Keratinocyte (primary cell): Measurements from ENCODE around the gene ZNF248. TPM values are rescaled to one million over a fixed set of nuclear protein-coding genes. Genes with fewer than 3 reads are reported as not detected.

Experiments used
- DNase-seq: peaks from one replicate; pipeline ENCODE4 v3.0.0-alpha.2; 2011; ENCODE audit warnings: low read depth, missing footprints, low spot score
- FAIRE-seq: peaks from 2 replicates; lab custom pipeline; 2011; peaks lifted over from hg19 to GRCh38; lab: Jason Lieb, UNC
- H2AFZ ChIP-seq: 2 replicates; pipeline ENCODE4 v1.6.0; 2012; ENCODE audit warnings: low read length, control low read depth, inconsistent platforms; ENCODE audit not compliant: control insufficient read depth
- H3K27ac ChIP-seq: 2 replicates; pipeline ENCODE4 v1.5.1; 2011; ENCODE audit warnings: low read length; ENCODE audit not compliant: control insufficient read depth, insufficient read depth
- H3K27me3 ChIP-seq: 3 replicates; pipeline ENCODE4 v1.6.0; 2011; ENCODE audit warnings: low read length; ENCODE audit not compliant: control insufficient read depth, insufficient read depth; ENCODE audit errors: extremely low read depth
- H3K36me3 ChIP-seq, 2 experiments: 2 replicates in 1 of 2; 3 replicates in 1 of 2; pipeline ENCODE4 v1.5.1; 2011; ENCODE audit warnings: low read length in 2 of 2, mild to moderate bottlenecking in 1 of 2; ENCODE audit not compliant: control insufficient read depth in 2 of 2, insufficient read depth in 2 of 2; ENCODE audit errors: extremely low read depth in 1 of 2
- H3K4me1 ChIP-seq: 3 replicates; pipeline ENCODE4 v1.5.1; 2011; ENCODE audit warnings: low read length; ENCODE audit not compliant: control insufficient read depth, insufficient read depth; ENCODE audit errors: extremely low read depth
- H3K4me2 ChIP-seq: 3 replicates; pipeline ENCODE4 v1.6.0; 2011; ENCODE audit warnings: low read depth, low read length; ENCODE audit not compliant: control insufficient read depth, insufficient read depth; ENCODE audit errors: extremely low read depth
- H3K4me3 ChIP-seq, 3 experiments: fragments of 200-600 bp in 1 of 3; sonication (generic) in 1 of 3; 2 replicates in 2 of 3; 3 replicates in 1 of 3; pipeline ENCODE4 v1.5.1; 2011 to 2016; ENCODE audit warnings: low read length in 3 of 3, mild to moderate bottlenecking in 3 of 3, control low read depth in 2 of 3, inconsistent platforms in 1 of 3, low read depth in 1 of 3, mixed read lengths in 1 of 3, mixed run types in 1 of 3, moderate library complexity in 1 of 3; ENCODE audit not compliant: control insufficient read depth in 2 of 3, insufficient read depth in 2 of 3; ENCODE audit errors: extremely low read depth in 1 of 3
- H3K79me2 ChIP-seq: 2 replicates; pipeline ENCODE4 v1.6.0; 2012; ENCODE audit warnings: low read length; ENCODE audit not compliant: control insufficient read depth, insufficient read depth
- H3K9ac ChIP-seq: 3 replicates; pipeline ENCODE4 v1.6.0; 2011; ENCODE audit warnings: low read length; ENCODE audit not compliant: control insufficient read depth, insufficient read depth; ENCODE audit errors: extremely low read depth
- H3K9me1 ChIP-seq: 3 replicates; pipeline ENCODE4 v1.6.0; 2011; ENCODE audit warnings: low read length; ENCODE audit not compliant: control insufficient read depth, insufficient read depth; ENCODE audit errors: extremely low read depth
- H3K9me3 ChIP-seq: 2 replicates; pipeline ENCODE4 v1.5.1; 2012; ENCODE audit warnings: low read depth, low read length; ENCODE audit not compliant: control insufficient read depth
- H4K20me1 ChIP-seq: 3 replicates; pipeline ENCODE4 v1.6.0; 2011; ENCODE audit warnings: low read length; ENCODE audit not compliant: control insufficient read depth, insufficient read depth; ENCODE audit errors: extremely low read depth
- EZH2 ChIP-seq: IDR thresholded peaks from one replicate; pipeline ENCODE4 v1.6.1; 2012; ENCODE audit warnings: inconsistent platforms, mild to moderate bottlenecking, low read length, moderate library complexity
- dilution Hi-C: fragments of 300-500 bp; cut with MboI; formaldehyde crosslinking; loops from one replicate; pipeline ENCODE4 v1.7.0; 2020; ENCODE audit warnings: low sequenced_read_pairs; ENCODE audit not compliant: extremely low pct_ligation_motif_present
- polyA plus RNA-seq, 5 experiments: library from polyadenylated mRNA; depleted of rRNA in 3 of 5; stranded (reverse) in 3 of 5; stranded (forward) in 1 of 5; unstranded in 1 of 5; fragments of >200 nt; gene quantifications; 1 replicate in 1 of 5; 2 replicates in 3 of 5; 3 replicates in 1 of 5; pipeline versions ENCODE4 v1.2.1 to v1.2.3, GENCODE V29; 2011 to 2012; ENCODE audit warnings: missing spikeins in 2 of 5, low read depth in 1 of 5, low replicate concordance in 1 of 5
- TF ChIP-seq, protein P1 (sequence below), 3 experiments: IDR thresholded peaks in 1 of 3; conservative IDR thresholded peaks in 1 of 3; optimal IDR thresholded peaks in 1 of 3; 2 replicates in 2 of 3; 3 replicates in 1 of 3; pipeline versions ENCODE3 to v1.5.1; 2011; ENCODE audit warnings: low read length in 3 of 3, mild to moderate bottlenecking in 3 of 3, moderate library complexity in 2 of 3, control low read depth in 1 of 3, inconsistent platforms in 1 of 3; ENCODE audit not compliant: insufficient read depth in 2 of 3; ENCODE audit errors: extremely low read depth in 1 of 3

The ZNF248 gene
- polyA plus RNA-seq, 1 donor (not counting 4 experiments of a cell fraction or from before 2014, with no cell fraction given) = 4.9 TPM

DNA sequence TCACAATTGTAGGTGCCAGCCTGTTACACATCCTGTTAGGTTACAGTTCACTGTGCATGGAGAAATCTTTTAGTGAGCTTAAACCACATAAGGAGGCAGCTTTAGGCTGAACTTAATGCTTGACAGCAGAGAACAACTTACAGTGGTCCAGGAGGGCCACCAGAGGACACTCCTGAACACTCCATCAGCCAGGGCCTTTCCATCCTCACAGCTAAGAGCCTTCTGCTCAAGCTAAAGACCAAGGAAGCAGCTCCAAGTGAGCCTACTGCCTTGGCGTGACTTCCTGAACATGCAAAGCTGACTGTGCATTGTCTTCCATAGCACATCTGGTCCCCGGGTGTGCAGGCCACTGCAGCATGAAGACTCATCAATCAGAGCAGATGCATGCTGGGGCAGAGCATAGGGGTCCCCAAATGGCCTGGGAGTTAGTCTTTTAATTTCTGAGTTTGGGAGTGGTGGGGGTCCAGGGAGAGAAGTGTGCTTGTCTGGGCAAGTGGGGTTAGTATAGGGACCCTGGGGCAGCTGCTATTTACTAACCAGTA lies 105.0 kb downstream of the ZNF248 start:
- no peaks in the 10 kb centered on the region for H3K36me3 ChIP-seq
- no peak overlapping the region for H3K4me2 ChIP-seq
- H2AFZ ChIP-seq = no peak overlapping the region
- no peak overlapping the region for H3K9ac ChIP-seq
- H3K4me1 ChIP-seq = no peaks in the 10 kb centered on the region
- H4K20me1 ChIP-seq = no peaks in the 10 kb centered on the region
- FAIRE-seq = no peak
- DNase-seq = no peak
- dilution Hi-C loops = no loop called here
- no peak for TF ChIP-seq EZH2
- TF ChIP-seq, protein P1, sequence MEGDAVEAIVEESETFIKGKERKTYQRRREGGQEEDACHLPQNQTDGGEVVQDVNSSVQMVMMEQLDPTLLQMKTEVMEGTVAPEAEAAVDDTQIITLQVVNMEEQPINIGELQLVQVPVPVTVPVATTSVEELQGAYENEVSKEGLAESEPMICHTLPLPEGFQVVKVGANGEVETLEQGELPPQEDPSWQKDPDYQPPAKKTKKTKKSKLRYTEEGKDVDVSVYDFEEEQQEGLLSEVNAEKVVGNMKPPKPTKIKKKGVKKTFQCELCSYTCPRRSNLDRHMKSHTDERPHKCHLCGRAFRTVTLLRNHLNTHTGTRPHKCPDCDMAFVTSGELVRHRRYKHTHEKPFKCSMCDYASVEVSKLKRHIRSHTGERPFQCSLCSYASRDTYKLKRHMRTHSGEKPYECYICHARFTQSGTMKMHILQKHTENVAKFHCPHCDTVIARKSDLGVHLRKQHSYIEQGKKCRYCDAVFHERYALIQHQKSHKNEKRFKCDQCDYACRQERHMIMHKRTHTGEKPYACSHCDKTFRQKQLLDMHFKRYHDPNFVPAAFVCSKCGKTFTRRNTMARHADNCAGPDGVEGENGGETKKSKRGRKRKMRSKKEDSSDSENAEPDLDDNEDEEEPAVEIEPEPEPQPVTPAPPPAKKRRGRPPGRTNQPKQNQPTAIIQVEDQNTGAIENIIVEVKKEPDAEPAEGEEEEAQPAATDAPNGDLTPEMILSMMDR (optimal IDR thresholded peaks at IDR 0.05 in 1 of 3, IDR thresholded peaks at IDR 0.05 in 1 of 3, conservative IDR thresholded peaks at IDR 0.05 in 1 of 3; ENCODE audit: extremely low read depth in 1 of 3, insufficient read depth in 2 of 3, low read length in 3 of 3) = no peak
- no peaks in the 10 kb centered on the region for H3K27me3 ChIP-seq
- H3K9me1 ChIP-seq = no peaks in the 10 kb centered on the region
- H3K27ac ChIP-seq = no peak overlapping the region
- H3K9me3 ChIP-seq = peaks cover 5% of the 10 kb centered on the region
- H3K79me2 ChIP-seq = no peaks in the 10 kb centered on the region
- H3K4me3 ChIP-seq = no peak overlapping the region

DNA sequence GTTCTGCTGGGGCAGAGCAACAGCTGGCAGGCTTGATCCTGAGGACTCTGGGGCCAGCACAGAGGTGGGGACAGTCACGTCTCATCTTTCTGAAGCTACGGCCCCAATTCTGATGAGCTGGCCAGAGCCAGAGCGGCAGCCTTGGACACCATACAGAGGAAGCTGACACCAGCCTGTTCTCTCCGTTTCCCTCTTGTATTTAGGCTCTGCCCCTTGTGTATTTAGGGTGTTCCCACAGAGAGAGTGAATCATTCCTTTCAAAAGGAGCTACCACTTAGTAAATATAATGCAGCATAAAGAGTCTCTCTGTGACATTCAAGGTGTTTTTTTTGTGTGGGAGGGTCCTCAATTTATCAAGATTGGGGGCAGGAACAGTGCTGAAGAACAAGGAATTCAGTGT lies 109.2 kb downstream of the ZNF248 start:
- H3K9me1 ChIP-seq = no peaks in the 10 kb centered on the region
- no peaks in the 10 kb centered on the region for H3K36me3 ChIP-seq
- H3K79me2 ChIP-seq = no peaks in the 10 kb centered on the region
- no peaks in the 10 kb centered on the region for H4K20me1 ChIP-seq
- no peak overlapping the region for H2AFZ ChIP-seq
- H3K4me2 ChIP-seq = no peak overlapping the region
- H3K27ac ChIP-seq = no peak overlapping the region
- peaks cover 3% of the 10 kb centered on the region for H3K9me3 ChIP-seq
- FAIRE-seq = no peak
- no peak overlapping the region for H3K4me3 ChIP-seq
- H3K4me1 ChIP-seq = no peaks in the 10 kb centered on the region
- dilution Hi-C loops = no loop called here
- no peaks in the 10 kb centered on the region for H3K27me3 ChIP-seq
- TF ChIP-seq, protein P1 (optimal IDR thresholded peaks at IDR 0.05 in 1 of 3, IDR thresholded peaks at IDR 0.05 in 1 of 3, conservative IDR thresholded peaks at IDR 0.05 in 1 of 3; ENCODE audit: extremely low read depth in 1 of 3, insufficient read depth in 2 of 3, low read length in 3 of 3) = no peak
- TF ChIP-seq EZH2 = no peak
- DNase-seq = no peak
- no peak overlapping the region for H3K9ac ChIP-seq
